NCI-H2196 treated with DMSO at 0.1 percent for 48 hours (cell line): ENCODE data around the gene ZMAT1.
"Not testable (repeated sequence)": the region's sequence is repeated elsewhere in the genome, so short reads cannot be mapped to it uniquely, and the experiment has no call there.

ENCODE experiments used
- DNase-seq: peaks from one replicate; lab custom pipeline; 2025; ENCODE audit not compliant: unreplicated experiment; lab: John Stamatoyannopoulos, UW

ZMAT1 gene

GRCh38 chrX:101931488-101932248 lies at the start of gene ZMAT1:
TSS of gene ZMAT1 (minus strand) at chrX:101932027. CDS start at chrX:101932008, 19 bp downstream.
- peak; percentile 69 for DNase-seq

- DNase-seq = no peak
Measured at GRCh38 chrX:101977106-101977505, 45.3 kb upstream of the ZMAT1 start.

DNA sequence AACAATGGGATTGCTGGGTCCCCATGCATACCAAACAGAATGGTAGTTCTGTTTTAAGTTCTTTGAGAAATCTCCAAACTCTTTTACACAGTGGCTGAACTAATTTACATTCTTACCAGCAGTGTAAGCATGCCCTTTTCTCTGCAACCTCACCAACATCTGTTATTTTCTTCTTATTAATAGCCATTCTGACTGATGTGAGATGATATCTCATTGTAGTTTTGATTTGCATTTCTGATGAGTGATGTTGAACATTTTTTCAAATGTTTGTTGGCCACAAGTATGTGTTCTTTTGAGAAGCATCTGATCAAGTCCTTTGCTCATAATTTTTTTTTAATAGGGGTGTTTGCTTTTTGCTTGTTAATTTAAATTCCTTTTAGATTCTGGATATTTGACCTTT lies 41.2 kb upstream of the ZMAT1 start:
- DNase-seq = no peak

- not testable (repeated sequence) for DNase-seq
Measured at GRCh38 chrX:101964923-101965539, 33.2 kb upstream of the ZMAT1 start.

- DNase-seq = no peak
Measured at GRCh38 chrX:101958139-101958538, 26.3 kb upstream of the ZMAT1 start.

DNA sequence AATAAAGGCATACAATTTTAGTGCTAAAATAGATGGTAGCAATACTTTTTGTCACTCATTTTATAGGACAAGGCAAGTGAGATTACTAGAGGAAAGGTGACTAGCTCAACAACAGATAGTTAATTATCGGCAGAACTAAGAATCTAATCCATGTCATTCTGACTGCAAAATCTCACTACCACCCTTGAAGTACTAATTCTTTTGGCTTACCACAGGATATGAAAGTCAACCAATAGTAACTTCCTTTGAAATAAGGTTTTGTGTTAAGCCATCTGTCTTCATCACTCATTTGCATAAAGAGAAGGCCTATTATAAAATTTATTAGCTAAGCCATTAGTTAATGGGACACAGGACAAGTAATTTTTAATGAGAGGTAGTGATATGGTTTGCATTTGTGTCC lies 25.3 kb upstream of the ZMAT1 start:
- DNase-seq = no peak

DNA sequence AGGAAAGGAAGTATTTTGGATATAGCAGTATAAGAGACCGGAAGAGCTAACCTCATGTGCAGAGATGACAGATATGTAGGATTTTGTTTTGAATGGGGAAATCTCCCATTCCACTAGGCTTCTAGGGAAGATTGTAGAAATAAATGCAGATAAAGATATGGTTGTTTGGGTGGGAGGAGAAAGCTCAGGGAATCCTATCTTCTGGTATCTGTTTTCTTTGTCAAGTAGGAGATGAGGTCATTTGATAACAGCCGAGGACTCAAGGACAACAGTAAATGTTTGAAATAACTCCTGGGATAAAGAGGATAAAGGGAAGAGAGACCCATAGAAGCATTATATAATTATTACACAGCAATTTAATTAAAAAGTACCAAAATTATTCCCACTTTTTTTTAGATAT lies 24.7 kb upstream of the ZMAT1 start:
- no peak for DNase-seq

DNA sequence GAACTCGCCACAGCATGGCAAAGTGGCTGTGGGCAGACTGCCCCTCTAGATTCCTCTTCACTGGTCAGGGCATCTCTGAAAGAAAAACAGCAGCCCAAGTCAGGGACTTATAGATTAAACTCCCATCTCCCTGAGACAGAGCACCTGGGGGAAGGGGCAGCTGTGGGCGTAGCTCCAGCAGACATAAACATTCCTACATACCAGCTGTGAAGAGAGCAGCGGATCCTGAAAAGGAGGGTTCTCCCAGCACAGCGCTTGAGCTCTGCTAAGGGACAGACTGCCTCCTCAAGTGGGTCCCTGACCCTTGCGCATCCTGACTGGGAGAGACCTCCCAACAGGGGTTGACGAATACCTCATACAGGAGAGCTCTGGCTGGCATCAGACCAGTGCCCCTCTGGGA lies 18.8 kb upstream of the ZMAT1 start:
- no peak for DNase-seq

DNA sequence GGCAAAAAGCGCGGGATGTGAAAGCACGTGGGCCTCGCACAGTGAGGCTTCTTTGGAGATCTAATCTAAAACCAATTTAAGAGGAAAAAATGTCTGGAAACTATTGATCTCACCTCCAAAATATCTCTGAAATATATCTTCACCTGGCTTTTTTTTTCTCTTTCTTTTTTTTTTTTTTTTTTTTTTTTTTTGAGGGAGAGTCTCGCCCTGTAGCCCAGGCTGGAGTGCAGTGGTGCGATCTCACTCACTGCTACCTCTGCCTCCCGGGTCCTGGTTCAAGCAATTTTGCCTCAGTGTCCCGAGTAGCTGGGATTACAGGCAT lies 383 bp upstream of the ZMAT1 start:
- no peak for DNase-seq

DNA sequence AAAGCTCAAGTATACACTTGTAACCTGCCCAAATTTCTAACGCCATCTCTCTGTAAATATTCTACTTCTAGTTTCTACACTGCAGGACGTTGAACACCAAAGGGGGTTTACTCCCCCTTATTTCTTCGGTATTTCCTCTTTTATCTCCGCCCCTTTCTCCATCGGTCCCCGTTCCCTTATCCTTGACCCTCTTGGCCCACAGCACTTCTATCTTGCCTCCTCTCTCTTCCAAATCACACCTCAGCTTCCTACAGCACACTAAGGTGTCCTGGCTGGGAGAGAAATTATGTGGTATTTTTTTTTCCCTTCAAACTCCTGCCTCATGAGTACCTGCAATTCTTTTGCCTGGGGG lies 715 bp downstream of the ZMAT1 start:
- DNase-seq = no peak

DNA sequence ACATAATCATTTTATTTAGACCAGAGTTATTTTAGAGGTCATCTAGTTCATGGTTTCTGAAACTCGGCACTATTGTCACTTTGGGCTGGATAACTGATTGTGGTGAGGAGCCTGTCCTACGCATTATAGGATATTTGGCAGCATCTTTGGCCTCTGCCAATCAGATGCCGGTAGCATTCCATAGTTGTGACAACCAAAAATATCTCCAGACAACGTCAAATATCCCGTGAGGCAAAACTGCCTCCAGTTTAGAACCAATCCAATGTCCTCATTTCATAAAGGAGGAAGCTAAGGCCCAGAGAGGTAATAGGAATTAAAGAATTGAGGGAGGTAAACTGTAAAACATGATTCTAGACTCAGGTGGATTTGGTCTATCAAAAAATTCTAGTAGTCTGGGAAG lies 6.1 kb downstream of the ZMAT1 start:
- no peak for DNase-seq

GRCh38 chrX:101918751-101919150 lies 13.1 kb downstream of the ZMAT1 start:
- no peak for DNase-seq

- no peak for DNase-seq
Measured at GRCh38 chrX:101906136-101906796, 25.6 kb downstream of the ZMAT1 start.

- DNase-seq = no peak
Measured at GRCh38 chrX:101904996-101905395, 26.8 kb downstream of the ZMAT1 start.
